ENCODE data around the gene ASB1. TPM values are rescaled to one million over a fixed set of nuclear protein-coding genes. Genes with fewer than 3 reads are reported as not detected.

The ASB1 gene
- 57.5 TPM for total RNA-seq
- long read RNA-seq, full-length matches to known transcripts, result 5 of 26 reads
- long read RNA-seq, partial matches to known transcripts, result 3 of 26 reads
- long read RNA-seq, other reads (novel, unspliced or antisense), result 18 of 26 reads

DNA sequence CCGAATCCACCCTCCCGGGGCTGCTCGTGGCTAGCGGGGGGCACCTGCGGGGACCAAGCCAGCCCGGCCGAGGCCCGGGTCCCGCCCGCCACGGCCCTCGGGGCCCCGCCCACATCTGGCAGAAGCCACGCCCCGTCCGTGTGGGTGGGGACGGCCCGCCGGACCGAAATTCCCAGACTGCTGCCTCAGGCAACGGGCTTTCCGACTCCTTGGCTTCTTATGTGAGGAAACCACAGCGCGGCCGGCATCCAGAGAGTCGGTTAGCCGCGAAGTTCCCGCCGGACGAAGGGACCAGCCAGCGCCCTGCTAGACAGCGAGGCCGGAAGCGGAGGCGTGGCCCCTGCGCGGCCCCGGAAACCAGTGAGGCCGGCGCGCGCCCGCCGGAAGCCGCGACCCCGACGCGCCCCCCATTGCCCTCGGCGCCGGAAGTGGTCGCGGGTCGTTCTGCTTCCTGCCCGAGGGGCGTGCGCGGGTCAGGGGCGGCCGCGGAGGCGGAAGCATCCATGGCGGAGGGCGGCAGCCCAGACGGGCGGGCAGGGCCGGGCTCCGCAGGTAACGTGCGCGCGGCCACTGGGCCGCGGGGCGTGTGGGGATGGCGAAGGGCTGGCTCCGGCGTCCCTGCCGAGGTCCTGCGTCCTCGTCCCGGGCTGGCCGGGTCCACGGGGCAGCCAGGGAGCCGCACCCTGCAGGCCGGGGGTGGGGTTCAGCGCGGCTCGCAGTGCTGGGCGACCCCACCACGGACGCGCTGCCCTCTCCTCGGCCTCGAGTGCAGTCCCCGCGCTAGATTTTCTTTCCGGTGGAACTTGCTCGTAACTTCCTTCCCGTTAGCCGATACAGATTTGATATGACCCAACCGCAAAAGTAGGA lies at the start of gene ASB1:
Gene ASB1 (plus strand): TSS at position 360 of the 867 bp plus-strand sequence. CDS start 144 bp downstream, at position 504.
- DNase-seq (ENCODE audit: missing footprints), result peak; percentile 90
- peak; percentile 84 for ATAC-seq
- intact Hi-C loops (cut with DNase I), result no loop called here

DNA sequence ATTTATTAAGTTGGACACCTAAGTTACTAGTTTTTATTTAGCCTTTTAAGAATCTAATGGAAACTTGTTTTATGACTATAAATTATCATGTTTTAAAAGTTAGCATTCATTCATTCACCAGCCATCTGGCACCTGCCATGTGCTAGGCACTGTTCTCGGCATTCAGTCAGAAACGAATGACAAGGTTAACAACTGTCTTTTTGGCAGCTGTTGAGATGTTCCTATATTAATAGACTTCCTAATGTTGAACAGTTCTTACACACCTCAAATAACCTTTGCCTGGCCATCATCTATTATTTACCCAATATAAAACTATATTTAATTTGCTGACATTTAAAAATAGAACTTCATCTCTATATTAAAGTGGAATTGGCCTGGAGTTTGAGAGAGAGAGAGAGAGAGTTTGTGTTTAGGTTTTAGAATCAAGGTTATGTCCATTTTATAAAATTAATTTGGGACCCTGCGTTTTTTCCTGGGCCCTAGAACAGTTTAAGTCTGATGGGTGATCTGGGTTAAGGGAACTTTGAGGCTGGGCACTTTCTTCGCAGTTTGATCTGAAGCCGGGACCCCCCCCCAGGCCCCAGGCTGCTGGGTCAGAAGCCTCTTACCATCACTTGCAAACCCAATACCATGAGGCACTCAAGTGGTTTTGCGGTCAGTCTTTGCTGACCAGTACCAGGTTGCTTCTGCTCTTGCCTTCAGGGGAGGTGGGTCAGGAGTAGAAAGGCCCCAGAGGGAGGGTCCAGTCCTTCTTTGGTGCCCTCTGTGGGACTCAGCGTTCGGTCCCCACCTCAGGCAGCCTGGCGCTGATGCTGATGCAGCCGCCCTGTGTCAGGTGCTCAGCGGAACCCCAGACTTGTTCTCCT lies 48.3 kb upstream of the ASB1 start:
- DNase-seq (ENCODE audit: missing footprints) (no peak), ATAC-seq (peak; percentile 87)
- intact Hi-C loops (cut with DNase I), result loop anchor here (5.0 kb wide), 2 partner anchors 74 to 224 kb away; no protein-coding TSS in a partner anchor

- intact Hi-C loops (cut with DNase I), result loop anchor here (5.0 kb wide), 2 partner anchors 73 to 223 kb away; no protein-coding TSS in a partner anchor
- no peak for ATAC-seq
- DNase-seq (ENCODE audit: missing footprints), result no peak
Observed at GRCh38 chr2:238379096-238379810, 47.5 kb upstream of the ASB1 start.

DNA sequence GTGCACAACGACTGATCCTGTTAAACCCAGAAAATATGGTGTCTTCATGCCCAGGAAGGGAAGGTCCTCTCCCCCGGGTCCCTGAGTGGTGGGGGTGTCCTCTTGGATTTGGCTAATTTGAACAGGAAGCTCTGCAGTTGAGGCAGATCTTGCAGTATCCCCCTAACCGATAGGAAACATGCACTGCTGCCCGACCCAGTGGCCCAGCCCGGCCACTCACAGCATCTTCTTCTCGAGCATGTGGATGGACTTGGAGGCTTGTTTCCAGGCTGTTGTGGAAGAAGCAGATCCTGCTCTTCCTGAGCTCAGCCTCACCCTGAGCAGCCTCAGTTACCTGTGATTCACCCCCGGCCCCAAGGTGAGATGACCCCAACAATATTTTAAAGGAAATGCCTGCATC lies 46.4 kb upstream of the ASB1 start:
- DNase-seq (ENCODE audit: missing footprints) (no peak), ATAC-seq (no peak)
- intact Hi-C loops (cut with DNase I), result no loop called here

GRCh38 chr2:238380785-238381184 lies 45.9 kb upstream of the ASB1 start:
- ATAC-seq, result no peak
- DNase-seq (ENCODE audit: missing footprints), result no peak
- intact Hi-C loops (cut with DNase I), result no loop called here

GRCh38 chr2:238381341-238382115 lies 45.2 kb upstream of the ASB1 start:
- no peak for ATAC-seq
- intact Hi-C loops (cut with DNase I), result no loop called here
- DNase-seq (ENCODE audit: missing footprints), result no peak

DNA sequence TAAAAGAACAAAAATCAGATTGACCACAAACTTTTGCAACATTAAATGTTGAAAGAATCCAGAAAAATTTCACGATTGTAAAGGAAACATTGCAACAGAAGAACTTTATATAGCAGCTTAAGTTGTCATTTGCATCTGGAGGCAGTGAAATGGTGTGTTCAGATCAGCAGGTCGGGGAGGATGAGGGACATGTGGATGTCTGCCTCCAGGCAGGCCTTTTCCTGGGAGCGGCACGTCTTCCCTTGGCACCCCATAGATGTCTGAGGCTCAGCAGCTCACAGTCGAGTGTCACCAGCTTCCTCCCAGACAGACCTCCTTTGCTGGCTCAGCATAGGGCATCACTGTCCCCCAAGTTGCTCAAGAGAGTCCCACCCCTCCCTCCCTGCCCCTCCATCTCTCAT lies 44.3 kb upstream of the ASB1 start:
- DNase-seq (ENCODE audit: missing footprints) (no peak), ATAC-seq (no peak)
- intact Hi-C loops (cut with DNase I), result no loop called here

GRCh38 chr2:238383135-238383534 lies 43.6 kb upstream of the ASB1 start:
- intact Hi-C loops (cut with DNase I), result no loop called here
- no peak for DNase-seq (ENCODE audit: missing footprints)
- no peak for ATAC-seq

DNA sequence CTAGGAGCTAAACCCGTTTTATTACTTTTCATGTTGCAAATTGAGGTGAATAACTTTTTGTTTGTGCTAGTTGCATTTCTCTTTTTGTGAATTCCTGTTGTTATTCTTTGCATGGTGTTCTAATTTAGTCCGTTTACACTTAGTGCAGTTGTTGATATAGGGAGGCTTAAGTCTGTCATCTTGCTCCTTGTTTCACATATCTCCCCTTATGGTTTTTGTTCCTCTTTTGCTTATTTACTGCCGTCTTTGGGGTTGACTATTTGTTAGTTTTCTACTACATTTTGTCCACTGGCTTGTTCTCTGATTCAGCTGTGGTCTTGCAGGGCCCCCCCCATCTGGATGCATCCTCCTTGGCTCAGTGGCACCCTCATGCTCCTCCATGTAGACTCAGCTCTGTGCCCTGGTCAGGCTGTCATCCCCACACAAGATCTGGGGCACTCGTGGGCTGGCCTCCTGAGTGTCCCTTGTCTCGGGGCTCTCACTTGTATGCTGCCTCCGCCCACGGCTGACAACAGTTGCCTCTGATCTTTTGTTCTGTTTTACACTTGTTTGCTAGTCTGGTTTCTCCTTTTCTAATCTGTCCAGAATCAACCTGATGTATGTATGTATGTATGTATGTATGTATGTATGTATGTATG lies 42.9 kb upstream of the ASB1 start:
- ATAC-seq (no peak), DNase-seq (ENCODE audit: missing footprints) (no peak)
- intact Hi-C loops (cut with DNase I), result no loop called here

- intact Hi-C loops (cut with DNase I), result no loop called here
- DNase-seq (ENCODE audit: missing footprints) (no peak), ATAC-seq (no peak)
Observed at GRCh38 chr2:238387332-238387731, 39.4 kb upstream of the ASB1 start.

GRCh38 chr2:238388794-238389193 lies 37.9 kb upstream of the ASB1 start:
- ATAC-seq (no peak), DNase-seq (ENCODE audit: missing footprints) (no peak)
- intact Hi-C loops (cut with DNase I), result no loop called here

DNA sequence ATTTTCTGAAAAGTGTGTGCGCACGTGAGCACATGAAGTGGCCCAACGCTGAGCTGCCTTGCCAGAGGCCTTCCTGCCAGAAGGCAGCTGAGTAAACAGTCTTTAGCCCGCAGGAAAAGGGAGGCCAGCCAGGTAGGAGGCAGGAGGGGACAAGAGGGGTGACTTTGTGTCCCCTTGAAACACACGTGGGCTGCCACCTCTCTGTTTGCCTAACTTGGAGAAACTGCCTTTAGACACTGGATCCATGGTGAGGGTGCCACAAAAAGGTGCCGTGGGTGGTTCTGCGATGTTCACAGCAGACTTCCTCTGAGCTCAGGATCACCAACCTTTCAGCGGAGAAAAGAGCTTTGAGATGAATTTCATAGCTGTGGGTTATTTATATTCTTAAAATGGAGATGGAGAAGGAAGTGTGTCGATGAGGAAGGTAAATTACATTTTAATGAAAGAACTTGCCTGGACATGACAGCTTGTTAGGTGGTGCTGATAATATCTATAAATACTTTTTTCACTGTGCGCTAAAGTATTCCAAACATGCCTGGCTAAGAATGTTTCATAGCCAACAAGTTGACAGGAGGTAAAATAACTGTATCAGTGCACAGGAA lies 36.6 kb upstream of the ASB1 start:
- peak; percentile 77 for ATAC-seq
- no peak for DNase-seq (ENCODE audit: missing footprints)
- intact Hi-C loops (cut with DNase I), result no loop called here

DNA sequence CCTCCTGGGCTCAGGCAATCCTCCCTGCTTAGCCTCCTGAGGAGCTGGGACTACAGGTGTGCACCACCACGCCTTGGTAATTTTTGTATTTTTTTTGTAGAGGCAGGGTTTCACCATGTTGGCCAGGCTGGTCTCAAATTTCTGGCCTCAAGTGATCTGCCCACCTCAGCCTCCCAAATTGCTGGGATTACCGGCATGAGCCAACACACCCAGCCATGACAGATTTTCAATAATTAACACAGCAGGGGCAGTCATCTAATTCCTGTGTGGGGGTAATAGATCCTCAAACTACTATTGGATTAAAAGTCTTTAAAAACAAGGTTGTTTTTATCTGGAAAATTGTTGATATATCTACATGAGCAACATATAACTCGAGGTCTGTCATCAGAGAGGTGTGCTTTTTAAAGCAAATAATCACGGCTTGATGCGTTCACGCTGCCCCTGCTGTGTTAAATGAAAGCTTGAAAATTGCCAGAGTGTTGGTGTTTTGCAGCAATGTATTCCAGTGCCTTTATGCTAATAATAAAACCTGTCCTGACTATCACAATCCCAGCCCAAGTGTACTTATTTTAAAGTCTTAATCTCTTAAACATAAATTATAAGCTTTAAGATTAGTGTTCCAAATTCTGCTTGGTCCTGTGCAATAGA lies 35.6 kb upstream of the ASB1 start:
- intact Hi-C loops (cut with DNase I), result no loop called here
- ATAC-seq, result no peak
- DNase-seq (ENCODE audit: missing footprints), result no peak

DNA sequence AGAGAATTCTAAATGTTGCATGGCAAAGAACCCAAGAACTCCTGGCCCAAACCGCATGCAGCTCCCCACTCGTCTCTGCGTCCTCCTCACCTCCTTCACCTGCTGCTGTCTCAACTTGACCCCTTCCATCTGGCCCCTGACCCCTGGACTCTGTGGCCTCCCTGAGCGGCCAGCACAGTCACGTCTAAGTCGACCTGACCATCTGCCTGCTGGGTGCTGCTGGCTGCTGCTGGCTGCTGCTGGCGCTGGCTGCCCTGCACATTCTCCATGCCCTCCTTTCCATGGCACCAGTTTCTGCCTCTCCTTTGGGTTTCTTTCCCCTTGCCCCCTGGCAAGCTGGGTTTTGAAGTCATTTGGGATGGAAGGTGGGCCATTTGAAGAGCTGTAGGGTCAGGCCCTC lies 30.1 kb upstream of the ASB1 start:
- ATAC-seq (no peak), DNase-seq (ENCODE audit: missing footprints) (no peak)
- intact Hi-C loops (cut with DNase I), result no loop called here

- ATAC-seq, result no peak
- intact Hi-C loops (cut with DNase I), result no loop called here
- no peak for DNase-seq (ENCODE audit: missing footprints)
Observed at GRCh38 chr2:238397356-238397755, 29.4 kb upstream of the ASB1 start.

DNA sequence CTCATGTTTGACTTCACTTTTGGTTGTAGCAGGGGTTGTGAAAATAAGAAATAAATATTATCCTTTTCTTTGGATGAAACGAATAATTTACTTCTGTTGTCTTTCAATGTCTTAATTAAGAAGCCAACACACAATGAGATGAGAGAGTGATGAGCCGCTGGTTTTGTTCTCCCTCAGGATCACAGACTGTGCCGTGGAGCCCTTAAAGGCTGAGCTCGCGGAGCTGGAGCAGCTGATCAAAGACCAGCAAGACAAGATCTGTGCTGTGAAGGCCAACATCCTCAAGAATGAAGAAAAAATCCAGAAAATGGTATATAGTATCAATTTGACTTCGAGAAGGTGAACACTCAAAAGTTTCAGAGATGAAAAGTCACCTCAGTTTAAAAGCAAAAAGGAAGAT lies 28.1 kb upstream of the ASB1 start:
- no peak for DNase-seq (ENCODE audit: missing footprints)
- intact Hi-C loops (cut with DNase I), result no loop called here
- no peak for ATAC-seq

GRCh38 chr2:238399094-238399493 lies 27.6 kb upstream of the ASB1 start:
- no peak for ATAC-seq
- DNase-seq (ENCODE audit: missing footprints), result no peak
- intact Hi-C loops (cut with DNase I), result no loop called here
